ENCODE data around the gene PRTFDC1.

GRCh38 chr10:24853661-24854060, 98.7 kb downstream of the PRTFDC1 start:
- TF ChIP-seq POLR2AphosphoS5 (IDR thresholded peaks at IDR 0.05; ENCODE audit: low read depth, low read length) (no peak), POLR2A (IDR thresholded peaks at IDR 0.05; ENCODE audit: low read depth, low read length) (no peak), TAF1 (IDR thresholded peaks at IDR 0.05; ENCODE audit: borderline replicate concordance, low read depth, low read length) (no peak)

Measured in GM12892 (cell line).